IPS DF 4.7 (cell line): ENCODE measurements around the gene RAD51B.

Experiments
- DNase-seq: peaks from one replicate; pipeline ENCODE4 v3.0.0-alpha.2; 2013; ENCODE audit warnings: low spot score; ENCODE audit errors: extremely low read depth

RAD51B gene

DNA sequence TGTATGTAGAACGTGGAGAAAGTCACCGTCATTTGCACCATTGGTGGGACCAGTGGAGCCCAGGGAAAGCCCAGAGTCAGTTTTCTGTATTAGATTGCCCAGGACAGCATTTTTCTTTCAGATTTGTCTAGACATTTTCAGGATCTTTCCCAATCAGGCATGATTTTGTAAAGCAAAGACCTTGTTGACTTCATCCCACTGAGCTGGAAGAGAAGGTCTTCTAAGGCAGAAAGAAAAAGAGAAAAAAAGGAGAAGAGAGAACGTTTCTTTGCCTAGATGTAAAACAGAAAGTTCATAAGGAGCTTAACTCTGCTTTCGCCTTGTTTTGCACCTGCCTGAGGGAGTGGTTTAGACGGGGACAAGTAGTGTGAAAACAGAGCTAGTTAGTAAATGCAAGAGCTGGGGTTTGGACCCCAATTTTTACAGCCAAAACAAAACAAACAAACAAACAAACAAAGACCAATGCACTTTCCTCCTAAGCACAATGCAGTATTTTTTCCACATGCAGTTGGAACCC, 700.1 kb downstream of the RAD51B start:
- no peak for DNase-seq

DNA sequence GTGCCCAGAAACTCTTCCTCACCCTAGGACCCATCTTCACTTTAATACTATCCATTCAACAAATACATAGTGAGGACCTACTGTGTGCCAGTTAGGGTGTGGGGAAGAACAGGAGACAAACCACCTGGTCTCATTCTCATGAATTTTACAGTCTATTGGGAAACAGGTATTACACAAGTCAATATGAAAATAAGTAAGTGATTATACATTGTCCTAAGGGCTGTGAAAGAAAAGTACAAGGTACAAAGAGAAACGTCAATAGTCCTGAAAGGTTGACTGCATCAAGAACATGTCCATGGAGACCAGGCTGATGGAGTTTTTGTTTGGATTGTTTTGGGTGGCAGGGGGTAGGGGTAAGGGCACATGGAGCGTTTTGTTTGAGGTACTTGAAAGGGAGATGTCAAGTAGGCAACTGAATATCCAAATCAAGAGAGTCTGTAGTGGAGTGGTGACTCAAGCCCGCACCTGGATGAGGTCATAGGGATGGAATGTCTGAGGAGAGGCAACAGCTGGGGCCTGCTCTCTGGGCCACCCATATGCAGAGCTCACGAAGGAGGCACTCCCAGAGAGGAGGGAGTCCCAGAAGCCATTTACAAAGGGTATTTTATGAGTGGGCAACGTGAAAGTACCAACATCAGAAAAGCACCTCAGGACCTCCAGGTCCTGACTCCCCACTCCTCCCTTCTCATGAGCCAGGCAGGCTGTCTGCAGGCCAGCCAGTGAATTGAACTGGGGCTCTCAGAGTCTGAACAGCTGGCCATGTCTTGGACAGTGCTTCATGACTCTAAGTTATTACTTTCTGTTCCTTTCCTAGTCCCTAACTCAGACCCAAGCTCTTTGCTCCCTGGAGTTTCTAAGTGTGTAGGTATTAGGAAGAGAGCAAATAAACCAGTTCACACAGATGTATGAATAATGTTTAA, 701.3 kb downstream of the RAD51B start:
- peak; percentile 49 for DNase-seq

DNA sequence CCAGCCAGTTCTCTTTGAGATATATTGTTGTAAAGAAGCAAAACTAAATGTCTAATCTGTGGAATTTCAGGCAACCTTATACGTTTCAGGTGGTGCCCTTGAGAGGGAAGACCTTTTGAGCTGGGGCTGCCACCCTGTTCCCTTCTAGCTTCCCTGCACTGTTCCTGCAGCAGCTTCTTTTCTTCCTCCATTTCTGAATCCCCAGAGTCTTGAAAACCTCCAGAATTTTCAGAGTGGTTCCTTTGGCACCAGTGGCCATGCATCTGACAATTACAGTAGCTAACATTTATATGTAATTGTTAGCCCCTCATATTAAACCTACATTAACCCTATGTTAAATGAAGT, 702.0 kb downstream of the RAD51B start:
- no peak for DNase-seq

DNA sequence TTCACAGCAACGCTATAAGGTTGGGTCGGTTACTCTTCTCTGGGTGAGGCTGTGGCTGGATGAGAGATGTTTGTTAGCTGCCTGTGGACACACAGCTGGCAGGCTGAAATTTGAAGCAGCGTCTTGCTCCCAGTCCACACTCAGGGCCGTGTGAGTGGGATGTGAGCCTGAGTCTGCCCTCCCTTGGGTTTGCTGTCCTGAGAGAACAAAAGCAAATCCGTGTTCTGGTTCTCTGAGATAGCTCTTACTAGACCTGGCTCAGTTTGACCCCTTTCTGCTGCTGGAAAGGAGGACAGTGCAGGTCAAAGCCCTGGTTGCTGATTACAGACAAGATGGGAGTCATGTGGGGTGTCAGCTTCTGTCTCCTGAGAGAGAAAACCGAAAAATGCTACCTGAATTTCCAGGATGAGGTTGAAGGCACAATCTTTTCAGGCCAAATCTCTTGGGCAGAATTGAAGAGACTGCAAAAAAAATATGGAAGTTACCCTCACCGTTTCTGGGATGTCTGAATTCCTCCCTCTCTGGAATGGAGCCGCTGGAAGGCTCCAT, 702.5 kb downstream of the RAD51B start:
- DNase-seq = no peak

DNA sequence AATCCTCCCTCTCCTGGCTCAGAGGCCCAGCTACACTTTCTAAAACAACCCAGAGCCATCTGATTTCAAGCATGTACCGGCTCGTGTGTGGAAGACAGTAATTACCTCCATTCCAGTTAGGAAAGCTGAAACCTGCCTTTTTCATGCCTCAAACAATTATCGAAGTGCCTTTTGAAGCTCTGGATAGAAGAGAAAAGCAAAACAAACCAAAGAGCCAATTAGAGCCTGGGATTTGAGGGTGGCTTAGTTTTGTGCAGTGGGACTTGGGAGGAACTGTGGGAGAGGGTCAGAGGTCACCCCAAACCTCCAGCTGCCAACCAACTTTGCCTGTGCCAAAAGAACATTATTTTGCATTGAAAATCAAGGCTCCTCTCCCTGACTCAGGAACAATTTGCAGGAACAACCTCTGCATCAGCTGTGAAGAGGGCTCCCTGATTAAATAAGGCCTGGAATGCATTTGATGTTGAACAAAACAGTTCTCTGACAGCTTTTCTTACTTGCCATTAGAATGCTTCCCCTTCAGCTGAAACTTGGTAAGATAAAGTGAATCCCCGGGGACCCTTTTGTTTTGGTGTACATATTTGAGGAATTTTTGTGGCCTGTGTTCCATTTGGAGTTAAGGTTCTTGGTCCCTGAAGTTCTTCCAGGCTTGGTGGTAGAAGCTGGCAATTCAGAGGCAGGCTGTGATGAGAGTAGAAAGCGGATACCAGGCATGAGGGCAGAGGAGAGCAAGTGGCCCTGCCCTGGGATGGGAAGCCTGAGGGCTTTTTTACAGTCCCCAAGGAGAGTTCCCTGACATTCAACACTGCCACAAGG, 703.1 kb downstream of the RAD51B start:
- no peak for DNase-seq

DNA sequence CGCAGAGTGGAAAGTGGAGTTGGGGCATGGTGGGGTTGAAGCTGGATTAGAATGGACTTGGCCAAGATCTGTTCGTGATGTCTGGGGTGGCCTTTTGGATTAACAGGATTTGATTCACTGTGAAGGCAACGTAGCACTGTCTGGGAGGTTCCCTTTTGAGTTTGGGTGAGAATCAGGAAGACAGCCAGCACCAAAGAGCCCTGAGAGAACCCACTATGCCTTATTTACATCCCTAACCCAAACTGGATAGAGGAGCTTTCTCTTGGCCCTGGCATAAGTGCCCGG, 703.7 kb downstream of the RAD51B start:
- DNase-seq = no peak

DNA sequence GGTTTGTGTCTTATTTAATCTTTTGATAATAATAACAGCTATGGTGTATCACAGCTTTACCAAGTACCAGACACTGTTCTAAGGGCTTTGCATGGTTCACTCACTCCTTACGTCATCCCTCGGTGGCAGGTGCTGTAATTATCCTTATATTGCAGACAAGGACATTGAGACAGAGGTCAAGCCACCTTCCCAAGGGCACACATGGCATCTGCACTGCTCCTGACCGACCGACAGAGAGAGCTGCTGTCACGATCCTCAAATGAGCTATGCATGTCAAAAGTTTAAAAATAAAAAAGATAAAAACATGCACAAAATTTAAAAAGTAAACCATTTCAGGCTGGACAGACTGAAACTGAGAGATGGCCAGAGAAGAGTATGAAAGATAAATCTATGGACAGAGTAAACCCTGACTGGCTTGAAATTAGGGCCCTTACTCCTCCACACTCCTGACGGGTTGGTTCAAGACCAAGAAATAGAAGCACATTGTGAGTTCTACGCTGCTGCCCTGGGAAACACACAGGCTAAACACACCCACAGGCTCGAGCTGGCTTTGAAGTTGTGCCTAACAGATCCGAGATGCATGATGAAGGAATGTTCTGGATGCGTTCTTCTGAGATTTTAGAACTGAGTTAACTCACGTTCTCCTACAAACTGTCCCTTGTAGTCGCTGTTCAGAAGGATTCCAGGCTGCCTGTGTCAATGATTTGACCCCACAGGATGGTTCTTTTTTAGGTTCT, 704.6 kb downstream of the RAD51B start:
- no peak for DNase-seq

DNA sequence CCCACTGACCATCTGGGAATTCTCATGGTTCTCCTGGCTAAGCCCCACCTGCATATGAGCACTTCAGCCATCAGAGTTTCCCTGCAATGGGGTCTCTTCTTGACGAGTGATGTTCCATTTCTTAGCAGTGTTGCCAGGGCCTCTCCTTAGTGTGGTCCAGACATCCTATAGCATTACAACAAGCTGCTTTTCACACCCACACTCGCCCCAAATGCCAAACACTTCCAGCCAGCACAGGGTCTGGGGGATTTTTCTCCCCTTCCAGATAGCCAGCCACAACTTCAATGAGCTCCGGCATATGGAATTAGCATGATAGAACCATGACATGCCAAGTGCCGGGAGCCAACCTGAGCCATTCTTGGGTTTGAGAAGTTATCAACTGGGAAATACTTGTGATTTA, 705.9 kb downstream of the RAD51B start:
- no peak for DNase-seq

DNA sequence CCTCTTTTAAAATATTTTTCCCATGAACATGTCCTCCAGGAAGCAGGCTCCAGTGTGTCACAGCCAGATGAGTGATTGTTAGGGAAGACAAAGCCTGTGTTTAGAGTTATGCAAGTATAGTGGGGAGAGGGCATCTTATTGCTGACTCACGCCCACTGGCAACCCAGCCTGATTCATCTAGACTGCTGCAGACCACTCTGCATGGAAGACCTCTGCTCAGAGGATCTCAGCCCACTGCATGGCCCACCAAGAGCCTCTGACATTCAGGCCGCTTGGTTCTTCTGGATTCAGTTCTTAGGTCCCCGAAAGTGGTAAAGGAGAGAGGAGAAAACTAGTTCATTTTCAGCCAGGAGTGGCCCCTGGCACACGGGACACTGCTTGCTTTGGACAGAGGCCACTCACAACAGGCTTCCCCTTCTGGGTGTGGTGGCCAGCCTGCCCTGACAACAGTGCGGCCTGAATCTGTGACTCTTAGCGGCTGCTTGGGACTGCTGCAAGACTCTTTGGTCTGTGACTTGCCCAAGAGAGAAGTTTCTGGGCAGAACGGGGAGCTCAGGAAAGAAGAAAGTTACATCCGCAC, 707.0 kb downstream of the RAD51B start:
- DNase-seq = no peak

DNA sequence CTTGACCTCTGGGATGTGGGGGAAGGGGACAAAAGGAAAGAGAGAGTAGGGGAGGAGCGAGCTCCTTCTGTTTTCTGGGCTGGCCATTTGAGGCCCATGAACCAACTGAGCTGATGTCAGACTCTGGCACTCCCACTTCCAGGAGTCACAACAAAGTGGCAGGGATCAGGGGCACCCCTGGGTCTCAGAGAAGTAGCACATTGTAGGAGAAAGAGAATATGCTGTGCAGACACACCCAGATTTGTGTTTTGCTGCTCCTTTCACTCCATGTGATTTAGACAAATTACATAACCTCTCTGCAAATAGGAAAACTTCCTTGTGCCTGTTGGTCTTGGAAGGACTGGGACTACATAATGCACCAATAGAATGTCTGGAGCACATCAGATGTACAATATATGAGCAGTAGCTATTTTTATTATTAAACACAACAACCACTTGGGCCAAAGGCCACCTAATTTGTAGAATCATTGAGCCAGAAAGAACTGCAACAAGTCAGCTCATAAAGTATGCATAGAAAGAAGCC, 707.8 kb downstream of the RAD51B start:
- no peak for DNase-seq

DNA sequence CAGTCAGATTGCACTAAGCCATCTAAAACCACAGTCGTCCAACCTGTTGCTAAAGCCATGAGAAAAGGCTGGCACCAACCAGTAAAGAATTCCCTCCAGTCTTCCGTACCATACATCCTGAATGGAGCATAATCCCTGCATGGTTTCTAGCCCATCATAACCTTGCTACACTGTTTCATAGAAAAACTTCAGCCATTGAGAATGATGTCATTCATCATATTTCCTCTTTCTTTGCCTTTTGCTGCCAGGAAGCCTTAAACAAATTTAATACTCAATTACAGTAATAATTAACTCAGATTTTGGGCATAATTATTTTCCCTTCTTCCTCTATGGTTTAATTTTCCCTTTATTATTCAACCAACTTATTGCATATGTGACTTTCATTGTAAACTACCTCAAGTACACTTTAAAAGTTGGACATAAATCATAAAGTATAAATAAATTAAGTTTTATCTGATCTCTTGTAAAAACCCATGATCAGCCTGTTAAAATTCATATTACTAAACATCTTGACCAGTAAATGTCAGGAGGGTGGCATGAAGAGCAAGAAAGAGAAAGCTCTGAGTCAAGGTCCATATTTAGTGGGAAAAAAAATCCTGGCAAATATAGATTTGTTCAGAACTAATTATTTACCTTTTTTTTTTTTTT, 708.6 kb downstream of the RAD51B start:
- DNase-seq = no peak

DNA sequence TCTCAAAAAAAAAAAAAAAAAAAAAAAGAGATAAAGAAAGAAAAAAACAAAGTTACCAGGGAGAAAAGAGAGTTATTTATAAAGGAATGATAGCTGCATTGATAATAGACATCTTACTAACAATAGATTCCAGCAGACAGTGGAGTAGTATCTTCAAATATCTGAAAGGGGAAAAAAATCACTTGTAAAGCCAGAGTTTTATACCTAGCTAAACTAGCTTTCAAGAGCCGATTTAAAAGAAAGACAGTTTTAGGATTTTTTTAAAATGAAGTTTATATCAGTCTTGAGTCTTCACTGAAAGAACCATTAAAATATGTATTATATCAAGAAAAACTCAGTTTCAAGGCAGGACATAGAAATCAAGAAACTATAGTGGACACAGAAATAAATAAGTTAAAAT, 710.9 kb downstream of the RAD51B start:
- no peak for DNase-seq

DNA sequence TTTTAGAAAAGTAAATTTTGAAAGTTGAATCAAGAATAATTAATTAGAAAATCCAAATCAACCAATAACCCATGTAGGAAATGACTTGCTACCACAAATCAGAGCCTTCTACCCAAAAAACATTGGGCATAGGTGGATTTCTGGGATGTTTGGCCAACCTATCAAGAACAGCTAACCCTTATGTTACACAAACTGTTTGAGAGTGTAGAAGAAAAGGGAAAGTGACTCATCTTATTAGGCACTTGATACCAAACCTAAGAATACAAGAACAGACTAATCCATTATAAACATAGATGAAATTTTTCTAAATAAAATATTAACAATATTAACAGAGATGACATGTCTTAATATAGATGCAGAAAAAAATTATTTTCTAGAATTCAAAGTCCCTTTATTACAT, 712.9 kb downstream of the RAD51B start:
- no peak for DNase-seq

DNA sequence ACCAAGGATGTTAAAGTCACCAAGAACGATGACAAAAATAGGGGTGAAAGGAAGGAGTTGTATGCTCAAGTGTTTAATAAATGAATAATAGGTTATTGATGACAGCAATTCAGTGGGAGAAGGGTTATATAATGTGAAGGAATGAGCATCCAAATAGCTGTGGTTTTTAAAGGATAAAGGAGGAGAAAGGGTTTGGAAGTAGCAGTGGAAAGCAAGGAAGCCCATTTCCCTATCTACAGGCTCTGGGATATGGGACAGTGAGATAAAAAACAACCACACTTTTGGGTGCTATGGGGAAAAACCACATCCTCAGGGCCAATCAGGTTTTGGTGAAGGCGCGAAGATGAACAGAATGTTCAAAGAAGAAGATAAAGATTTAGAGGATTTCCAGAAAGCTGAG, 714.7 kb downstream of the RAD51B start:
- no peak for DNase-seq

DNA sequence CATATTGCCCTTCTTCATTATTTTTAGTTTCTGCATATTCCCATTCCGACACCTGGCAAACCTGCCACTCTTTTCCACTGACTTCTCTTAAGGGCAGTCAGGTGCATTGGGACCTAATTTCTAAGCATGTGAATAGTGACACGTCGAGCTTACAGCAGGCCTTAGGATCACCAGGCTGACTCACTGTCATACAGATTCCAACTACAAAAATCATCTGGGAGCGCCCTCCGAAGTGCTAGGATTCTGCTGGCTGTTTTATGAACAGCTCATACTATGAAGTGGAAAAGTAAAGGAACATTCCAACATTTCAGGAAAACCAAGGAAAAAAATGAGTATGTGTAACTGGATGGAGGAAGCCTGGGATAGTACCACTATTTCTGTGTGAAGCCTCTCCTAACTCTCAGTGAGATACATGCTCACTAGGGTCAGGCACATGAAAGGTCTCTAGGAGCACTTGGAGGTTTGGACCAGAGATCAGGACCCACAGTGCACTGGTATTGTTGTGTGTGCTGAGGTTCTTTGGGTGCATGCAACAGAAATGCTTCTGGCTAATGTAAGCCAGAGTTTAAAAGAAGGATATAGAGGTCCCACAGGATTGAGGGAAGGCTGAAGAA, 715.9 kb downstream of the RAD51B start:
- DNase-seq = no peak

DNA sequence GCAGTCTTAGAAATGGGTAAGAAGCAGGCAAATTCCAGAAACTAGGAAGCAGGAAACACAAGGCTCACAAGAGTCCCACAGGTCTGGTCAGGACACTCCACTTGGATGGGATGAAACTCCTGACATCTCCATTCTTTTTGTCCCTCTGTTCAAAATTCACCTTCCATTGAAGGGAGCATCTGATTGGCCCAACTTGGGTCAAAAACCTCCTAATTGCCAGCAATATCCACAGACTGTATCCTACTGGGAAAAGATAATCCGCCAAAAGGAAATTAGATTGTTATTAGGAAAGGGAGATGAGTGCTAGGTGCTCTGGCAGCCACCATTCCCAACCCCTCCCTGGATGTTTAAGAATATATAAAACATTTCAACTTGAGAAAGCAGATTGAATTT, 716.4 kb downstream of the RAD51B start:
- no peak for DNase-seq

DNA sequence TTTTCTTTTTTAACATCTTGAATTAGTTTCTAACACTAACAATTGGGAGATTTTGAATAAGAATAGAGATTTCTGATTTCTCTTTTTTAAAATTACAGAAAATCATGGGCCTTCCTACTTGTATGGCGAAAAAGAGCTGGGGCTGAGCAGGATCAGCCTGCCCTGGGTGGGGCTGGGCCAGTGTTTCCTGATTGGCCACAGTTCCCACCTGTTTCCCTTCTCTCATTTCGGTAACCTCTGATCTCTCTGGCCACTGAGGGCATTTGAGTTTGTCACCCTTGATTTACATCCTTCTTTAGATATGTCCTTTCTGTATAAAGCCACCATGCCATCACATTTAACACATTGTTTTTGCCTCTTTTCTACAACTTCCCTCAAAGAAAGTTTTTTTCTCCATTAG, 719.1 kb downstream of the RAD51B start:
- DNase-seq = no peak

DNA sequence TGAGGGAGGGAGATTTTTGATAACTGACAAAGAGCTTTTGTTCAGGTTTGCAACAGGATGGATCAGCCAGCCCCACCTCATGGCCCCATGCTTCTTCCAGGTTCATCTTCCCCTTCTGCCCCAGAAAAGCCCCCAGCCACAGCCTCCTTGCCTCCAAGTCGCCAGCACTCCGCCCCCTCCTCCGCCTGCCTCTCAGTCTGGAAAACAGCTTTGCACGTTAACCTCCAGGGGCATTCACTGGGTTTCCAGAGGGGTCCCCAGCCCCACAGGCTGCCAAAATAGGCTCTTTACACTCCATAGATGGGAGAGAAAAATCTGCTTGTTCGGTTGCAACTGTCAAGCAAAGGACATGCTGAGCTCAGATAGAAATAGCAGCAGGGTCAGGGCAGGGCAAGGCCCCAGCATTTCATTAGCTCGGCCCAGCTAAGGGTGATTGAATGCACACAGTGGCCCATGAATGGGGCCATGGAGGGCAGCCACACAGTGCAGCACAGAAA, 719.7 kb downstream of the RAD51B start:
- DNase-seq = no peak

DNA sequence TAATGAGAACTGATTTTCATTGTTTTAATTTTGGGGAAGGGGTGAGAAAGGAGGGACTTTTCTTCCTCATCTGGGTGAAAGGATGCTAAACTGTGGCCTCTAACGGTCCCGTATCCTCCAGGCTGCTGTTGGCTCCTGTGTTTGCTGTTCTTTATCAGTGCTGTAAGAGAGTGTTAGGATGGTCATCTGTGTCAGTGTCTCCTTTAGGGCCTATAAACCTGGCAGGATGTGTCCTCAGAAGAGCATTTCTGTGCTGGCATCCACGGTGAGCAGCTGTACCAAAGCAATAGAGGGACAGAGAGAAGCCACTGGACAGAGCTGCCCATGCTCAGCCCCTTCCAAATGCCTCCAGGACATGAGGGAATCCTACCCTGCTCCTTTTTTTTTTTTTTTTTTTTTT, 720.2 kb downstream of the RAD51B start:
- DNase-seq = no peak
